Measurements from ENCODE around the gene VWA2.

The VWA2 gene

GRCh38 chr10:114239117-114239993 is at the start of gene VWA2:
Gene VWA2, plus strand, starts transcription at chr10:114239254. Its CDS starts 9,460 bp downstream, at chr10:114248714.
- DNase-seq (ENCODE audit: low read depth), result no peak

- no peak for DNase-seq (ENCODE audit: low read depth)
Measured at GRCh38 chr10:114189700-114190099, 49.4 kb upstream of the VWA2 start.

GRCh38 chr10:114195079-114195478 is 44.0 kb upstream of the VWA2 start:
- DNase-seq (ENCODE audit: low read depth), result no peak

- no peak for DNase-seq (ENCODE audit: low read depth)
Measured at GRCh38 chr10:114199239-114199638, 39.8 kb upstream of the VWA2 start.

GRCh38 chr10:114202812-114203211 is 36.2 kb upstream of the VWA2 start:
- DNase-seq (ENCODE audit: low read depth), result no peak

GRCh38 chr10:114206902-114207301 is 32.2 kb upstream of the VWA2 start:
- no peak for DNase-seq (ENCODE audit: low read depth)

GRCh38 chr10:114207349-114207748 is 31.7 kb upstream of the VWA2 start:
- no peak for DNase-seq (ENCODE audit: low read depth)

- no peak for DNase-seq (ENCODE audit: low read depth)
Measured at GRCh38 chr10:114208351-114208750, 30.7 kb upstream of the VWA2 start.

- no peak for DNase-seq (ENCODE audit: low read depth)
Measured at GRCh38 chr10:114212153-114212552, 26.9 kb upstream of the VWA2 start.

GRCh38 chr10:114215033-114215432 is 24.0 kb upstream of the VWA2 start:
- no peak for DNase-seq (ENCODE audit: low read depth)

GRCh38 chr10:114220281-114220680 is 18.8 kb upstream of the VWA2 start:
- DNase-seq (ENCODE audit: low read depth), result no peak

GRCh38 chr10:114221235-114221634 is 17.8 kb upstream of the VWA2 start:
- no peak for DNase-seq (ENCODE audit: low read depth)

- no peak for DNase-seq (ENCODE audit: low read depth)
Measured at GRCh38 chr10:114223066-114223465, 16.0 kb upstream of the VWA2 start.

- DNase-seq (ENCODE audit: low read depth), result no peak
Measured at GRCh38 chr10:114228156-114228555, 10.9 kb upstream of the VWA2 start.

GRCh38 chr10:114232561-114233176 is 6.4 kb upstream of the VWA2 start:
- DNase-seq (ENCODE audit: low read depth), result no peak

GRCh38 chr10:114233482-114233881 is 5.6 kb upstream of the VWA2 start:
- DNase-seq (ENCODE audit: low read depth), result no peak

- no peak for DNase-seq (ENCODE audit: low read depth)
Measured at GRCh38 chr10:114234132-114234531, 4.9 kb upstream of the VWA2 start.

- no peak for DNase-seq (ENCODE audit: low read depth)
Measured at GRCh38 chr10:114239994-114240345, 916 bp downstream of the VWA2 start.

- no peak for DNase-seq (ENCODE audit: low read depth)
Measured at GRCh38 chr10:114242235-114242634, 3.2 kb downstream of the VWA2 start.

GRCh38 chr10:114243661-114244060 is 4.6 kb downstream of the VWA2 start:
- no peak for DNase-seq (ENCODE audit: low read depth)

- no peak for DNase-seq (ENCODE audit: low read depth)
Measured at GRCh38 chr10:114244126-114244525, 5.1 kb downstream of the VWA2 start.

GRCh38 chr10:114245121-114245791 is 6.2 kb downstream of the VWA2 start:
- DNase-seq (ENCODE audit: low read depth), result no peak

GRCh38 chr10:114246679-114247305 is 7.7 kb downstream of the VWA2 start:
- DNase-seq (ENCODE audit: low read depth), result no peak
